ENCODE measurements around the gene ABHD6. TPM values are rescaled to one million over a fixed set of nuclear protein-coding genes. Genes with fewer than 3 reads are reported as not detected.
"Not testable (repeated sequence)": the region's sequence is repeated elsewhere in the genome, so short reads cannot be mapped to it uniquely, and the experiment has no call there.

ABHD6 gene
- total RNA-seq, 1 donor from 2014 or later, result 48.7 TPM

DNA sequence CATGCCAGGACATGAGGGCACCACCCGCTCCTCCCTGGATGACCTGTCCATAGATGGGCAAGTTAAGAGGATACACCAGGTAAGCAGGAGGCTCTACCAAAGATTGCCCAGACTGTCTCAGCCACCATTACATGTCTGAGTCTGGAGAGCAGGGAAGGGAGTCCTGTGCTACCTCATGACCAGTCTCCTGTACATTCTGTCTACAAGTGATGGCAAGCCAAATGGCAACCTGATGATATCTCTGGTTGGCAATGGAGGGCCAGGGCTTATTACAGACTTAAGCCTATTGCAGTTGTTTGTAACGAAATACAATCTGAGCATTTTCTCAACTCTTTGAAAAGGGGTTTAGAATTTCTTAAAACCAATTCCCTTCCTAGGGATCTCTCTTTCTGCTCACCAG, 31.8 kb downstream of the ABHD6 start:
- ChIA-PET CTCF (interaction anchor here (1.7 kb wide), 1 partner anchor 30 kb away, joined by 3 read pairs; no protein-coding TSS in a partner anchor), POLR2A (interaction anchor here (1.2 kb wide), 1 partner anchor 79 kb away, joined by 12 read pairs; no protein-coding TSS in a partner anchor)
- intact Hi-C loops (cut with micrococcal nuclease), result no loop called here
- no peaks in the 10 kb centered on the region for H3K27me3 Mint-ChIP-seq
- no peak for DNase-seq
- H3K4me1 Mint-ChIP-seq, result peaks cover 8% of the 10 kb centered on the region
- no peak for ATAC-seq (ENCODE audit: low read depth)
- H3K36me3 Mint-ChIP-seq (ENCODE audit: low read depth), result peaks cover 71% of the 10 kb centered on the region
- H3K27ac Mint-ChIP-seq, result no peak overlapping the region
- TF ChIP-seq, protein P1, sequence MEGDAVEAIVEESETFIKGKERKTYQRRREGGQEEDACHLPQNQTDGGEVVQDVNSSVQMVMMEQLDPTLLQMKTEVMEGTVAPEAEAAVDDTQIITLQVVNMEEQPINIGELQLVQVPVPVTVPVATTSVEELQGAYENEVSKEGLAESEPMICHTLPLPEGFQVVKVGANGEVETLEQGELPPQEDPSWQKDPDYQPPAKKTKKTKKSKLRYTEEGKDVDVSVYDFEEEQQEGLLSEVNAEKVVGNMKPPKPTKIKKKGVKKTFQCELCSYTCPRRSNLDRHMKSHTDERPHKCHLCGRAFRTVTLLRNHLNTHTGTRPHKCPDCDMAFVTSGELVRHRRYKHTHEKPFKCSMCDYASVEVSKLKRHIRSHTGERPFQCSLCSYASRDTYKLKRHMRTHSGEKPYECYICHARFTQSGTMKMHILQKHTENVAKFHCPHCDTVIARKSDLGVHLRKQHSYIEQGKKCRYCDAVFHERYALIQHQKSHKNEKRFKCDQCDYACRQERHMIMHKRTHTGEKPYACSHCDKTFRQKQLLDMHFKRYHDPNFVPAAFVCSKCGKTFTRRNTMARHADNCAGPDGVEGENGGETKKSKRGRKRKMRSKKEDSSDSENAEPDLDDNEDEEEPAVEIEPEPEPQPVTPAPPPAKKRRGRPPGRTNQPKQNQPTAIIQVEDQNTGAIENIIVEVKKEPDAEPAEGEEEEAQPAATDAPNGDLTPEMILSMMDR (IDR thresholded peaks at IDR 0.05), result no peak
- H3K9me3 Mint-ChIP-seq, result no peaks in the 10 kb centered on the region
- H3K4me3 Mint-ChIP-seq, result no peak overlapping the region

DNA sequence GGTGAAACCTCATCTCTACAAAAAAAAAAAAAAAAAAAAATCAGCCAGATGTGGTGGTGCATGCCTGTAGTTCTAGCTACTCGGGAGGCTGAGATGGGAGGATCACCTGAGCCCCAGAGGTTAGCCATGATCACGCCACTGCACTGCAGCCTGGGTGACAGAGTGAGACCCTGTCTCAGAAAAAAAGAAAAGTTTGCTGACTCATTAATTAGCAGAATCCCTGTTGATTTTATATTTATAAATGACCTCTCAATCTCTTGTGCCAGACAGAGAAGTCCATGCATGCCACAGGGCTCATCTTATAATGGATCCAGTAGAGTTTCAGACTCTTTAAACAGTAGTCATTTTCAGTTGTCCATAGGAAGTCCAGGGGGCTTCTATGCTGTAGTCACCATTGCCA, 32.9 kb downstream of the ABHD6 start:
- H3K4me1 Mint-ChIP-seq, result peaks cover 8% of the 10 kb centered on the region
- no peaks in the 10 kb centered on the region for H3K27me3 Mint-ChIP-seq
- POLR2A ChIA-PET, result interaction anchor here (0.7 to 1.2 kb wide), 2 partner anchors 80 to 413 kb away, joined by 3 to 12 read pairs; no protein-coding TSS in a partner anchor
- no peak for DNase-seq
- no peak overlapping the region for H3K27ac Mint-ChIP-seq
- peaks cover 74% of the 10 kb centered on the region for H3K36me3 Mint-ChIP-seq (ENCODE audit: low read depth)
- H3K4me3 Mint-ChIP-seq, result no peak overlapping the region
- no peaks in the 10 kb centered on the region for H3K9me3 Mint-ChIP-seq
- no peak for ATAC-seq (ENCODE audit: low read depth)
- TF ChIP-seq, protein P1 (IDR thresholded peaks at IDR 0.05), result no peak
- CTCF ChIA-PET, result interaction anchor here (1.7 kb wide), 1 partner anchor 29 kb away, joined by 3 read pairs; no protein-coding TSS in a partner anchor
- intact Hi-C loops (cut with micrococcal nuclease), result loop anchor here (5.0 kb wide), 1 partner anchor 33 kb away; the partner anchor contains the start of gene ABHD6

DNA sequence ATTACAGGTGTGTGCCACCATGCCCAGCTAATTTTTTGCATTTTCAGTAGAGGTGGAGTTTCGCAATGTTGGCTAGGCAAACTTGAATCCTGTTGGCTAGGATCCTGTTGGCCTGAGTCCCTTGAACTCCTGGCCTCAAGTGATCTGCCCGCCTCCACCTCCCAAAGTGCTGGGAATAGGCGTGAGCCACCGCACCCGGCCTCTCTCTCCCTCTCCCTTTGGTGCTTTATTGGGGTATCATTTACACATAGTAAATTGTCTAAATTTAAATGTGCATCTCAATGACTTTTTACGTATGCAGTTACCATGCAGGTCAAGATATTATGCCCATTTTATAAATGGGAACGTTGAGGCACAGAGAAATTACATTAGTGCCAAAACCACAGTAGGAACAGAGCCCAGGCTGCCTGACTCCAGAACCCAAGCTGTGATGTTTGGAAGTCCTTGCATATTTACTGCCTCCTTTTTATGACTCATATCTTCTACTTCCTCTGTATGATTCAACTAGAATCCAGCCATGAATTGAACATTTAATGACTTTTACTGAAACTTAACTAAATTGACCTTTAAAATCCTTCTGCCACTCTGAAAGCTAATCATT, 34.4 kb downstream of the ABHD6 start:
- TF ChIP-seq, protein P1 (IDR thresholded peaks at IDR 0.05), result no peak
- Mint-ChIP-seq H3K27ac (peak overlapping the region; percentile 65), H3K27me3 (no peaks in the 10 kb centered on the region), H3K9me3 (peaks cover 1% of the 10 kb centered on the region), H3K36me3 (ENCODE audit: low read depth) (peaks cover 77% of the 10 kb centered on the region), H3K4me3 (peak overlapping the region; percentile 24), H3K4me1 (peaks cover 8% of the 10 kb centered on the region)
- DNase-seq, result no peak
- no peak for ATAC-seq (ENCODE audit: low read depth)
- ChIA-PET POLR2A (interaction anchor here (0.8 to 0.9 kb wide), 2 partner anchors 38 to 76 kb away, joined by 3 to 6 read pairs; no protein-coding TSS in a partner anchor), CTCF (no interaction called here)
- intact Hi-C loops (cut with micrococcal nuclease), result loop anchor here (5.0 kb wide), 1 partner anchor 35 kb away; the partner anchor contains the start of gene ABHD6

DNA sequence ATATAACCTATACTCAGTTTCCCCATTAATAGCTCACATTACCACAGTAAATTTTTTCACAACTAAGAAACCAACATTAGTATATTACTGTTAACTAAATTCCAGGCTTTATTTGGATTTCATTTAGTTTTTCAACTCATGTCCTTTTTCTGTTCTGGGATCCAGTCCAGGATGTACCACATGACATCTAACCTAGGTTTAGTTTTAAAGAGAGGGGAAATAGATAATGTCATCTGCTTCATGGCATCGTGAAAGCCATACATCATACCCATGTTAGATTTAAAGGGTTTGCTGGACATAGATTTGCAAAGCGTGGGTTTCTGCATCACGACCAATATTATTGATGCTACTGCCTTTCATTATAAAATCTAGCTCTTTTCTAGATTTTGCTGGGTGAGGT, 35.3 kb downstream of the ABHD6 start:
- Mint-ChIP-seq H3K4me1 (peaks cover 8% of the 10 kb centered on the region), H3K36me3 (ENCODE audit: low read depth) (peaks cover 77% of the 10 kb centered on the region), H3K27me3 (no peaks in the 10 kb centered on the region), H3K27ac (no peak overlapping the region), H3K9me3 (peaks cover 1% of the 10 kb centered on the region), H3K4me3 (no peak overlapping the region)
- TF ChIP-seq, protein P1 (IDR thresholded peaks at IDR 0.05), result no peak
- ChIA-PET POLR2A (interaction anchor here (0.9 kb wide), 1 partner anchor 77 kb away, joined by 6 read pairs; no protein-coding TSS in a partner anchor), CTCF (no interaction called here)
- DNase-seq (no peak), ATAC-seq (ENCODE audit: low read depth) (no peak)
- intact Hi-C loops (cut with micrococcal nuclease), result loop anchor here (5.0 kb wide), 1 partner anchor 36 kb away; the partner anchor contains the start of gene ABHD6

DNA sequence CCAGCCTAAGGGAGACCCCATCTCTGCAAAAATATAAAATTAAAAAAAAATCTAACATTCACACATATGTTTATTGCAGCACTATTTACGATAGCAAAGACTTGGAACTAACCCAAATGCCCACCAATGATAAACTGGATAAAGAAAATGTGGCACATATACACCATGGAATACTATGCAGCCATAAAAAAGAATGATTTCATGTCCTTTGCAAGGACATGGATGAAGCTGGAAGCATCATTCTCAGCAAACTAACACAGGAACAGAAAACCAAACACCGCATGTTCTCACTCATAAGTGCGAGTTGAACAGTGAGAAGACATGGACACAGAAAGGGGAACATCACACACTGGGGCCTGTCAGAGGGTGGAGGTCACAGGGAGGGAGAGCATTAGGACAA, 35.8 kb downstream of the ABHD6 start:
- peaks cover 78% of the 10 kb centered on the region for H3K36me3 Mint-ChIP-seq (ENCODE audit: low read depth)
- intact Hi-C loops (cut with micrococcal nuclease), result loop anchor here (5.0 kb wide), 1 partner anchor 36 kb away; the partner anchor contains the start of gene ABHD6

More for the DNA sequence above, 35.8 kb downstream of the ABHD6 start:
- POLR2A ChIA-PET; H3K9me3 Mint-ChIP-seq; H3K4me3 Mint-ChIP-seq; H3K27ac Mint-ChIP-seq; H3K4me1 Mint-ChIP-seq; DNase-seq; CTCF ChIA-PET; H3K27me3 Mint-ChIP-seq; ATAC-seq (ENCODE audit: low read depth): not testable (repeated sequence)
